HG03354 (cell line): ENCODE results near the gene GPC5.
"Not testable (repeated sequence)": the region's sequence is repeated elsewhere in the genome, so short reads cannot be mapped to it uniquely, and the experiment has no call there.

Source experiments
- ATAC-seq: cut with Tn5 transposase; IDR thresholded peaks from one replicate; pipeline ENCODE4 v1.9.1; 2021; ENCODE audit warnings: mild to moderate bottlenecking; ENCODE audit not compliant: unreplicated experiment, poor library complexity, severe bottlenecking

Gene GPC5

DNA sequence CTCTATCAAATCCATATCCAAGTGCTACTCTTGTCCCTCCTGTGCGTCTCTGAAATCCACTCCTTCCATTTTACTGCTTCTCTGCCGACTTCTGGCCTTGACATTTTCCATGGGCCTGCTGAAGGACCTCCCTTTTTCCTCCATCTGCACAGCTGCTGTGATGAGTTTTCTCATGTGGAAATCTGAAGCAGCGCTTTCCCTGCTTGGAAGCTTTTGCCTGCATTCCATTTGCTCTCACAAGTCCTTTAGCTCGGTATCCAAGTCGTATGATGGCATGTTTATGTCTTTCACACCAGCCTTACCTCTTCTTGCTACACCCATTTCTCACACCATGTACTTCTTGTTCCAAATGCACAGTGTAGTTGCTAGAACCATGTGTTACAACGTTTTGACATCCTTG is 328.2 kb downstream of the GPC5 start:
- ATAC-seq, result no peak

DNA sequence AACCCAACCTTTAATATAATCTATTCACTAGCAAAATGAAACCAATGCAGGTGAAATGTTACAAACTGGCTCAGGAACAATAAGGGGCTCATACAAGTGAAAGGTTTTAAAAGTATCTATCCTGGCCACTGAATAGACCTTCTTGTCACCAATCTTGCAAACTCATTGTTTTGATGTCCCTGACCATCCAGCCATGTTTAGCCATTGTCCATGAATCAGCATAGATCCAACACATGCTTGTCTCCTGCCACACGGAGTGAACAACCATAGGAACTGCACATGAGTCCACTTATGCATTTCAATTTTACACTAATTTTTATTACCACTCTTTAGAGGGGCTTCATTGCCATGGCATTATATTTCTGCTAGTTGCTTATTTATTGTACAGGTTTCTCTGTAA is 331.4 kb downstream of the GPC5 start:
- no peak for ATAC-seq

DNA sequence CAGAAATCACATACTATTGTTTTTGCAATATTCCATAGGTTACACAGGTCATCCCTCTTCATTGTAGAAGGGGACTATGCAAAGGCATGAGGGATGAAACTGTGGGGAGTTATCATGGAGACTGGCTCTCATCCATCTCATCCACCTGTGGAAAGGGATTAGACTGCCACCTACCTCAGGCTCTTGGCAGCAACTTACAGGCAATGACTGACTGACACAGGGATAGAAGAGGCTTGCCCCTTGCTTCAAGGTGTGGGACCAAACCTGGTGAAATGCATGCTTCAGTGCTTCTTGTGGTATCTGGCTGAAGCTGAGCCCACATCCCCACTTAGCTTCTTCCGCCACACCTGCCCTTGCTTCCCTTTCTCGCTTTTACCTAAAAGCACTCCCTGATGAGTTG is 341.3 kb downstream of the GPC5 start:
- no peak for ATAC-seq

DNA sequence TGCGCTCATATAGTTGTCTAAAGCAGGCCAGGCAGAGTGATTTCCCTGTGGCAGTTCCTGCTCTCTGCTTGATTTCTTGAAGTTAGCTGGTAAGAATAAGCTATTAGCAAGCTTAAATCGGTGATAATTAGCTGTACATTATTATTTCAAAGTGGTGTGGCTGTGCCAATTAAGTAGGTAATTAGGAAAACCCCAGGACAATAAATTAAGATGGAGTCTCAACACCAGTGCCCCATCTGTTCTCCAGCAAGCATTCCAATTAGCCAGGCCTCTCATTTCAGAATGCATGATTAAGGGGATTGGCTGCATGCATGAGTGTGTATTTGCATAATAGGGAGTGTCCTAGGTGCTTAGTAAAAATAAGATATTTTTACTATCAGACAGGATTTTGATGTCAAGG is 342.3 kb downstream of the GPC5 start:
- ATAC-seq, result no peak

DNA sequence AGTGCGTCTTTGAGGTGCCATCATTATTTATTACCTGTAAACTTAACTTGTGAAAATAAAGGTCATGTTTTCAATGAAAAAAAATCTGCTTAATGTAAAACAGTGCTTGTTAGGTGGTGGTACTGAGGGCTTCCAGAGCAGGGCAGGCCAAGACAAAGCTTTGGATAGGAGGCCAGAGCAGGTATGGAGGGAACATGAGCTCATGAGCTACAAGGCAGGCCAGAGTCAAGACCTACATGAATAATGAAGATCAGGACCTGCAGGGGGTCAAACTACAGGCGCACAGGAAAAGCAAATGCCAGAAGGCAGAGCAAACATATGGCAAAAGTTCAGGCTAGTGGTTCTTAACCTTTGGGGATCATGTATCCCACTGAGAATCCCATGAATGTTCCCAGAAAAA is 343.5 kb downstream of the GPC5 start:
- ATAC-seq, result no peak

DNA sequence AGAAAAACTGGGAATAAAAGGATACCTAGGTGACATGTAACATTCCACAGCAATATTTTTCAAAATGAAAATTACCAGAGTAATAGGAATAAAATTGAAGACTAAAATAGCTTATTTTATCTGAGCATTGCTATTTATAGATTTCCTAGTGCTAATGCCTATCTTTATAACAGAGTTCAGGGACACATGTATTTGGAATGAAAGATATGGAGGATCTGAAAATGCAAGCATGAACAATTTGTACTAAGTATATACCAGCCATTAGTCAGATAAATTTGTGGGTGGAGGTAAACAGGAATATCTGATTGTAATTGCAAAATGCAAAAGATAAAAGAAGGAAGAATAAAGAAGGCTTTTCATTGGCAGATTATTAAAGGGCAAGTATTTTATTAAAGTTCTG is 345.9 kb downstream of the GPC5 start:
- ATAC-seq, result no peak

DNA sequence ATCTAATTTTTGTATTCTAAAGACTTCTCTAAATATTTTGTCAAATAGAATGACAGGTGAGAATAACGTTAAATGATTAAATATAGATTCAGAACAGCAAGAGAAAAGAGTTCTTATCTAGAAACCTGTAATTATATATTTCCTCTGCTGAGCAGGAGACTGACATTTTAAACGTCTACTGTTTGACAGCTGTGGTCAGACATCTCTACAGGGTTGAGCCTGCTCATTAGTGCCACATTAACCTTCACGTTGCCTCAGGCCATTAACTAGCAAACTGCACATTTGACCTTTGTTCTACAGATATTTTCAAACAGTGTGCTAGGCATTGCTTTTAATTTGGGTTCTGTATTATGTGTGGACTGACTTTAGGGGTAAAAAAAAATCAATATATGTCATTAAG is 347.5 kb downstream of the GPC5 start:
- no peak for ATAC-seq

DNA sequence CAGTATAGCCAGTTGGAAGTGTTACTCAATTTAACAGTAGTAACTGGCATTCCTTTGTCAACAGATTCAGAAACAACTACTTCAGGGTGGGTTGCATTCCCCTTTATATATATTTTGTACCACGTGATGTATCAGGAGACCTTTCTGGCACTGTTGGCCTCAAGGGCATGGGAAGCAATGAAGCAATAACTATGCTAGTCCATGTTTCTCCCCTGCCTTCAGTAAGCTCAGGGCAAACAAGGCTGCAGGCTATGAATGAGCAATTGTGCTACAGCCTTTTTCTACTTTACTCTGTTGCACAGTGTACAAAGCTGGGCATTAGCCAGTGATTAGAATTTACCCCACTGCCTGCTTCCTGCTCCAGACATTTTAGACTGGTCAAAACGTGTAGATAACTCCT is 348.8 kb downstream of the GPC5 start:
- no peak for ATAC-seq

DNA sequence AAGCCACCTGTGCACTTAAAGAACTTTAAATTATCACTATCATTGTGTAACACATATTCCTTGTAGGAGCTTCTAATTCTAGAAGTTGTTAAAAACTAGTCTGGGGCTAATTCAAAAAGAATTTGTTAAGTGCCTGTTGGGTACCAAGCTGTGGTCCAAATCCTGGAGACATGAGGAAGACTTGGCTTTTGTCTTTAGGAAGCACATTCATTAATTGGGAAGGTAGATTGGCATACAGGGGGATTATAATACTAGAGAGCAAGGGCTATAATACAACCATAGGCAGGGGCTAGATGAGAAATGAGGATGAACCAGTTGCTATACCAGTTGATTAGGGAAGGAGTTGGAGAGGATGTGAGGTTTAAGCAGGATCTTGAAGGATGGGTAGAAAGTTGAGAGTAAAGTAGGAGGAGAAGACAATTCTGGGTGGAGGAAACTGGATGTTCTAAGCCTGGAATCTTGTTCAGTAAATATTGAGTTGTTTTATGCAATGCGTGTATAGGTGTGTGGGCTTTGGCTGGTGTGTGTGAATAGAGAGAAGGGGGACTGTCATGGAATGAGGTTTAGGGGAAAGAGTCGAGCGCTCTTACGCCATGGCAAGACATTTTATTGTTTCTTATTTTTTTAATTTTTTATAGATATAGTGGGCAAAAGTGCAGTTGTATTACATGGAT is 350.1 kb downstream of the GPC5 start:
- ATAC-seq, result no peak

DNA sequence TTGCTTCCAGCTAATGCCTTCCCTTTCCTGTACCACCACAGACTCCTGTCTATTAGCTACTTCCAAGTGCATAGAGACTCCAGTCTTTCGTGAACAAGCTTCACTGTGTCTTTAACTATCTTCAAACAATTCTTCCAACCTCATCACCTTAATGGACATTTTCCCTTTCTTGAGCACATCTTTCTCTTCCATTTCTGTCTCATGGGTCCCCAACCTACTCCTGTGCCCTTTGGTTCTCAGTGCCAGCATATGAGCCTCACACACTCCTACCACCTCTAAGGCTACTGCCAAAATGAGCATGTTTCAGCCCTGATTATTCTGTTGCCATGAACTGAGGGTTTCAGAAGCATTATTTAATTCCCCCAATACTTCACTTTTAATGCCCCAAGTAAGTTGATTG is 360.3 kb downstream of the GPC5 start:
- no peak for ATAC-seq

DNA sequence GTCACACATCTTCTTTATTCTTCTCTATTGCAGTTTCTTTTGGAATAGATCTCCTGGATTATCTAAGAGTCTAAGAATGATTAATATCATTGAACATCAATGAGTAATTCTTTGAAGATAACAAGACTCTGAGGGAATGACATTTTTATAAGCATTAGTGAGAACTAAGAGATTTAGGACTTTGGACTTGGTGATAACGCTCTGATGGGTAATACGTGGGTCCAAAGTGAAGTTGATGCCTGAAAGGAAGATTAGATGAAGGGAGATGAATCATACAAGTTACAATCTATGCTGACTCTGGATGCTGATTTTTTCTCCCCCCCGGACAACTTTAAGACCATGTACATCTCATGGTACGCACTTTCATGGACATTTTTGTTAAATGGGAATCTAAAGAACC is 364.5 kb downstream of the GPC5 start:
- ATAC-seq, result no peak

DNA sequence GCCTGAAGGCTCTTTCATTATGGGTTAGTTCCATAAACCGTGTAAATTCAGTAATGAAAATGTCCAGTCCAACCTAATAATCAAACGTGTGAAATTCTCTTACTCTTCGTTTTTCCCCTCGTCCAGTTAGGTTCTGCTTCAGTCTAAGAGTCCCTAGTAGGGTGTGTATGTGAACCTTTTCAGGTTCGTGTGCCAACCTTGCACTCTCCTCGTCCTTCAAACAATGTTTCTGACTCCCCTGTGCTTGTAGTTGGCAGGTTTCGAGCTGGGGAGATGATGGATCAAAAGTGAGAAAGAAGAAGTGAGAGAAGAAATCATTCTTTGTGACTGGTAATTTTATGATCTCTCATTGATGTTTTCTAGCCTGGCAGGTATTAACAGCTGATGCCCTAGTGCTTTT is 366.1 kb downstream of the GPC5 start:
- ATAC-seq, result no peak

DNA sequence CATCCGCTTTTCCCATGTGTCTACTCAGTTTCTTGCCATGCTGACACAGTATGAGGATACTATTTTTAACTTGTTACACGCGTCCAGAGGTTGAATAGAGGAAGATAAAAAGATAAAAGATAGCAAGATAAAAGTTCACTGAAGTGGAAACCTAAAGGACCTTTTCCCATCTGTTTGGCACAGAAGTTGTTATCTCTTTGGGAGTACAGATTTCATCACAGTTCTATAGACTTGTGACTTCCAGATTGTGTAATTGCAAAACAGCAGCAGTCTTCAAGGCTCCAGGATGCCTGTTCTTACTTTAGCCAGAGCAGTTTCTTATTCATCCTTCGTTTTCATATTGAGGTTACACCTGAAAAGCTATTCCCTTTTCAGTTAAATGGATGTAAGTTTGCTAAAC is 369.2 kb downstream of the GPC5 start:
- ATAC-seq, result no peak

DNA sequence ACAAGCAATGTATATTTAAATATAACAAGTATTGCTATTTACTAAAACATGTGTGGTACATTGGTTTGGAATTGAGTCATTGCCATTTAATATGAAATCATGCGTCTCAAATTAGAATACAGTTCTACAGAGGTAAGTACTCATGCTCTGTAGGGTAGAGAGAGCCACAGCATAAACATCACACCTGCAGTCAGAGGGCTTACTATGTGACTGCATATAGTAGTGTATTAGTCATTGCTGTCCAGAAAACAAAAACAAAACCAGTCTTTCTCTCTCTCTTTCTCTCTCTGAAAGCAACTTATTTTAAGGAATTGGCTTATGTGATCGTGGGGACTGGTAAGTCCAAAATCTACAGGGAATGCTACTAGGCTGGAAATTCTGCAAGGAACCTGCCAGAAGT is 370.3 kb downstream of the GPC5 start:
- ATAC-seq, result no peak

DNA sequence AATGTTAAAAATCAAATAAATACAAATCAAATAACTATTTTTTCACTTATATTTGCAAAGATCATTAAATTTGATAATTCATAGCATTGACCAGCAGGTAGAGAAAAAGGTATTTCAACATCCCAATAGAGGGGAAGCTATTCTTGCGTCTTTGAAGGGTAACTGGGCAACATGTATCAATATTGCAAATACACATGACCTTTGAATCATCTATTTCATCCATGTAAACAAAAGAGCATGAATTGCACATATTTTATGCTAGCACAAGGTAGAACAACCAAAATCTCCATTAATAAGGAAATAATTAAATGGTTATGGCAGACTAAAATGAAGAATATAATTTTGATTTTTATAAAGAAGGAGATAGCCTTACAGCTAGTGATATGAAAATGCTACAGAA is 372.8 kb downstream of the GPC5 start:
- no peak for ATAC-seq

DNA sequence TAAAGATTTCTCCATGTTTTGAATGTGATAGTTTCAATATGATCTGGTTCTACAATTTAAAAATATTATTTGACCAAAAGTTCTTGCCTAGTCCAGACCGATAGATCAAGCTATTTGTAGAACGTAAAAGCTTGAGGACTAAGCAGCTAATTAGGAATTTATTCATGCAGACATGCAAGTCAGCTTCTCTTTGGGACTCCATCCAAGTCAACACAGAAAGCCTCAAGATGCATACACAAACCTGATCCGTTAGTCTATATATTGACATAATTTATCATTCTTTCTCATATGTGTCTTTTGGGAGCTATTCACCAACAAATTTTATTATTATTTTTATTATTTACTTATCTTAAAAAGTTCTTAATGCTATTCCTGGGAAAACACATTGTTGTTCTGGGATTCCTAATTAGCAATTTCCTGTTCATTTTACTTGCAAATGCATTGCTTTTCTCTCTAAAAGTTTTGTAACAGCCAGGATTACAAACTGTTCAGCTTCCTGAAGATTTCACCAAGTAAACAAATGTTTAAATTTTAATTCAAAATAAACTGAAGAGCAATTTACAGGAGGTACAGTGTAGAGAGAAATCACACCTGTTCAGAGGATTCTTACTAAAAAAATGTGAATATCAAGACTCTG is 375.3 kb downstream of the GPC5 start:
- ATAC-seq, result no peak

DNA sequence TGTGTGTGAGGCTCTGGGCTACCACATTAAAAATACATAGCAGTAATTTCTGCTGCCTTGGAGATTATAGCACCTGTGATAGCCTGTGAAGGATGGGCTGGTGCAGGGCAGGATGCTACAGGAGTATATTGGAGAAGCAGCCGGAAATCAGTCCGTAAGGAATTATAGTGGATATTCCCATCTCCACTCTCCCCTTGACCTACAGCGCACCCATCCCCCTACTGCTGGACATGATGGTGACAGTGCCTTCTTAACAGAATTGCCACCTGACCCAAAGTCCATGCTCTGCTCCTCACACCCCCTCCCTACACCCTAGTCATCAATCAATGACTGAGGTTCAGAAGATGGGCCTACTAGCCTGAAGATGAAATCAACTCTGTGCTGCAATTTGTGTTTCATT is 376.0 kb downstream of the GPC5 start:
- no peak for ATAC-seq

DNA sequence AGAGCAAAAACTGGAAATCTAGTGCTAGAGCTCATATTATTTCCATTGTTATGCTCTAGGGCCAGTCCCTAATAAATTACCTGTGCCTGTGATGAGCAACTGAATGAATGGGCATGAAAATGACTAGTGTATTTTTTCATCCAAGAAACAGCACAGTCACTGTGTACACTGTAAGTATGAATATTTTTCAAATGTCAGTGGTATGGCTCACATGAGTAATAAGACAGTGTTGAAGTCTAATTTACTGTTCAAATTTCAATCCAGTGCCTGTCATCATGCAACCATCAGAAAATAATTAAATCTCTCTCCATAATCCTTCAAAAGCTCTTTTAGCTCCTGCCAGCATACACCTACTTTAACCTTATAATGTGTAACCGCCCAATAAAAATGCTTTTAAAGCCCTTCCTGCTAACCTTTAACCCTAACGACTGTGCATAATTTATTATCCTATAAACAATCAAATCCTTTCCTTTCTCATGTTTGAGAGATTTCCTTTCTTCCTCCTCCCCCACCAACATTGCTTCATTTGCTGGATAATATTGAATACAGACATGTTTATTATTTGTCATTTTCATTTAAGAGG is 378.3 kb downstream of the GPC5 start:
- no peak for ATAC-seq

DNA sequence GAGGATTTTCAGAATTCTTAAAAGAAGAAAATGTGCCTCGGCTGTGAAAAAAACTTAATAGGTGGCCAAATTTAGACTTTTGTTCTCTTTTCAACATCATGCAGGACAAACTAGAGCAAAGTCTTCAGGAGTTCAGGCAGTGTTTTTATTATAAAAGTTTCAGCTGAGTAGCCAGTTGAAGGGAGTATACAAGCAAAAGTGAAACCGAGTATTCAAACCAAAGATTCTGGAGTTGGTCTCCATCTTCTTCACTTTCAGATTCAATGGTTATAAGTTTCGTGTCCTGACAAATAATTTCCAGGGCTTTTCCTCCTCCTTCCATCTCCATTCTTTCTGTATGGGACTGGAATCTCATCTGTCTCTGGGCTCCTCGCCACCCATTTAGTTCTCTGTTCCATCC is 379.7 kb downstream of the GPC5 start:
- ATAC-seq, result peak; percentile 54

DNA sequence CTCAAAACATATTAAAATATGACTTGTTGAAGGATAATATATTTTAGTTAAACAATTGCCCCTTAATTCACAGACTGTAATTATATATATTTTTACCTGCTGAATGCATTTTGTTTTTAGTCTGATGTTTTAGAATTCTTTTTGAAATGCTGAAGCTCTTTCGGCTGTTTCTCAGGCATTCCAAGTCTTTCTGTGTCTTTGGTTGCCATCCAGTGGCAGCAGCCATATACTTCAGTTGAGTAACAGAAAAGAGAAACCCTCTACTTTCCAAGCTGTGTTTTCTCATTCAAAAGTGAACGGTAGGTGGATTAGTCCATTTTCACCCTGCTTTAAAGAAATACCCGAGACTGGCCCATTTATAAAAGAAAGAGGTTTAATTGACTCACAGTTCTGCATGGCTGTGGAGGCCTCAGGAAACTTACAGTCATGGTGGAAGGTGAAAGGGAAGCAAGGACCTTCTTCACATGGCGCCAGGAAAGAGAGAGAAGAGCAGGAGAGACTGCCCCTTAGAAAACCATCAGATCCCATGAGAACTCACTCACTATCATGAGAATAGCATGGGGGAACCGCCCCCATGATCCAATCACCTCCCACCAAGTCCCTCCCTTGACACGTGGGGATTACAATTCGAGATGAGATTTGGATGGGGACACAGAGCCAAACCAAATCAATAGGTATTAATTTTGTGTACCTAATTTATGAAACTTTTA is 383.7 kb downstream of the GPC5 start:
- not testable (repeated sequence) for ATAC-seq
